Lung (tissue), 12 donors: ENCODE measurements around the gene CCER1. TPM values are rescaled to one million over a fixed set of nuclear protein-coding genes. Genes with fewer than 3 reads are reported as not detected.
"Not testable (repeated sequence)": the region's sequence is repeated elsewhere in the genome, so short reads cannot be mapped to it uniquely, and the experiment has no call there.

Source experiments
- ATAC-seq: fragments of 200-7000 bp; cut with Tn5 transposase; one replicate; pipeline ENCODE4 v1.9.1; 2020; ENCODE audit warnings: moderate number of reproducible peaks; ENCODE audit not compliant: insufficient read depth, low FRiP score
- DNase-seq, 3 donors: peaks; one replicate each; pipeline ENCODE4 v3.0.0-alpha.2; 2013 to 2017
- H3K27ac ChIP-seq, 2 donors: one replicate each; pipeline ENCODE4 v1.5.1; 2013; ENCODE audit warnings: mild to moderate bottlenecking in 2 of 2, moderate library complexity in 2 of 2, control low read depth in 1 of 2, inconsistent platforms in 1 of 2, low read depth in 1 of 2, low read length in 1 of 2
- H3K27me3 ChIP-seq, 3 donors: one replicate each; pipeline ENCODE4 v1.5.1; 2013; ENCODE audit warnings: low read length in 2 of 3; ENCODE audit not compliant: control insufficient read depth in 3 of 3, insufficient read depth in 3 of 3
- H3K36me3 ChIP-seq, 4 donors: one replicate each; pipeline ENCODE4 v1.5.1; 2013; ENCODE audit warnings: low read length in 4 of 4, mild to moderate bottlenecking in 1 of 4, moderate library complexity in 1 of 4; ENCODE audit not compliant: control insufficient read depth in 4 of 4, insufficient read depth in 4 of 4
- H3K4me1 ChIP-seq, 5 donors: one replicate each; pipeline ENCODE4 v1.5.1; 2013; ENCODE audit warnings: low read length in 5 of 5, mild to moderate bottlenecking in 2 of 5, moderate library complexity in 1 of 5; ENCODE audit not compliant: control insufficient read depth in 5 of 5, insufficient read depth in 5 of 5
- H3K4me3 ChIP-seq: one replicate; pipeline ENCODE4 v1.5.1; 2013; ENCODE audit warnings: mild to moderate bottlenecking, control low read depth, moderate library complexity
- H3K9ac ChIP-seq, 2 donors: one replicate each; pipeline ENCODE4 v1.5.1; 2013; ENCODE audit warnings: low read length in 2 of 2, control low read depth in 1 of 2; ENCODE audit not compliant: insufficient read depth in 1 of 2
- H3K9me3 ChIP-seq, 4 donors: one replicate each; pipeline ENCODE4 v1.5.1; 2013; ENCODE audit warnings: low read length in 3 of 4, mild to moderate bottlenecking in 1 of 4, moderate library complexity in 1 of 4; ENCODE audit not compliant: control insufficient read depth in 4 of 4, insufficient read depth in 3 of 4
- CTCF ChIP-seq: IDR thresholded peaks from 2 replicates; pipeline ENCODE4 v1.5.1; 2012; ENCODE audit warnings: mild to moderate bottlenecking; ENCODE audit errors: control extremely low read depth, extremely low read depth
- WGBS, 2 donors: extraction: QIAGEN DNeasy Blood & Tissue Kit; methylation state at CpG; one replicate each; pipeline ENCODE4 v1.1.7; 2013; 5-methylcytosine and 5-hydroxymethylcytosine counted together
- polyA plus RNA-seq, 2 donors: library from polyadenylated mRNA; stranded (reverse); fragments of 200-250 nt; gene quantifications; one replicate each; pipeline ENCODE4 v1.2.1, GENCODE V29; 2013
- total RNA-seq, 2 donors: library from RNA; depleted of rRNA in 1 of 2; stranded (reverse); fragments of >200 nt in 1 of 2; gene quantifications; one replicate each; pipeline ENCODE4 v1.2.1, GENCODE V29; 2014 to 2021
- donor health status: control.
- donor health status: control.
- donor health status: Bipolar disorder and iron deficiency.
- donor health status: healthy.
- donor health status: DM: yes; HTN: yes; CAD: no.

Gene CCER1
- total and polyA plus RNA-seq, 4 donors = not detected

- no peaks in the 10 kb centered on the region for H3K27me3 ChIP-seq
- 88 to 97% methylated on average over 1 of the region's 1 CpG for WGBS, 2 donors
- H3K27ac ChIP-seq = no peak overlapping the region
- no peaks in the 10 kb centered on the region for H3K36me3 ChIP-seq
- DNase-seq = no peak
- no peak for TF ChIP-seq CTCF
- peaks cover 0 to 13% (median 0%) of the 10 kb centered on the region in 5 donors for H3K4me1 ChIP-seq
- no peak for ATAC-seq
- no peak overlapping the region for H3K9ac ChIP-seq
- H3K4me3 ChIP-seq = no peak overlapping the region
- no peaks in the 10 kb centered on the region for H3K9me3 ChIP-seq
Measured at GRCh38 chr12:90989686-90990111, 34.7 kb upstream of the CCER1 start.

GRCh38 chr12:90987520-90987919 lies 32.5 kb upstream of the CCER1 start:
- Histone ChIP-seq H3K36me3 (no peaks in the 10 kb centered on the region), H3K9me3 (no peaks in the 10 kb centered on the region), H3K9ac (no peak overlapping the region), H3K27me3 (no peaks in the 10 kb centered on the region), H3K4me3 (no peak overlapping the region), H3K27ac (no peak overlapping the region), H3K4me1 (no peaks in the 10 kb centered on the region)
- 90 to 92% methylated on average over 1 of the region's 1 CpG for WGBS, 2 donors
- no peak for TF ChIP-seq CTCF
- ATAC-seq = no peak
- no peak for DNase-seq

GRCh38 chr12:90987101-90987500 lies 32.1 kb upstream of the CCER1 start:
- no peak overlapping the region for H3K4me3 ChIP-seq
- TF ChIP-seq CTCF = no peak
- H3K27ac ChIP-seq = no peak overlapping the region
- peaks cover 0 to under 1% (median 0%) of the 10 kb centered on the region in 5 donors for H3K4me1 ChIP-seq
- DNase-seq (no peak), ATAC-seq (no peak)
- WGBS, 2 donors = 93 to 96% methylated on average over 1 of the region's 1 CpG
- no peaks in the 10 kb centered on the region for H3K36me3 ChIP-seq
- no peaks in the 10 kb centered on the region for H3K27me3 ChIP-seq
- no peak overlapping the region for H3K9ac ChIP-seq
- no peaks in the 10 kb centered on the region for H3K9me3 ChIP-seq

- H3K36me3 ChIP-seq, H3K9ac ChIP-seq, H3K27ac ChIP-seq, H3K9me3 ChIP-seq, H3K4me3 ChIP-seq, DNase-seq, ATAC-seq, H3K27me3 ChIP-seq: not testable (repeated sequence)
- WGBS, 2 donors = 82 to 85% methylated on average over 3 of the region's 3 CpGs
- H3K4me1 ChIP-seq = peaks cover 0 to 12% (median 0%) of the 10 kb centered on the region in 5 donors
Measured at GRCh38 chr12:90985331-90985730, 30.4 kb upstream of the CCER1 start.
